ENCODE data around the gene MDFIC. TPM values are rescaled to one million over a fixed set of nuclear protein-coding genes. Genes with fewer than 3 reads are reported as not detected.
A peak's percentile ranks its signal among the peaks of the same experiment; 100 is the strongest.

The MDFIC gene
- polyA plus RNA-seq, 1 of the 3 experiments (the other 2 are of a cell fraction): 2.8 TPM

GRCh38 chr7:114922652-114923402, 933 bp downstream of the MDFIC start:
- ChIA-PET CTCF (interaction anchor here (0.9 to 1.2 kb wide), 2 partner anchors 10 to 25 kb away, joined by 3 read pairs; no protein-coding TSS in a partner anchor), POLR2A (no interaction called here)
- peaks cover 24% of the 10 kb centered on the region; the same call in 1 of the 2 replicates for H3K27me3 ChIP-seq (ENCODE audit: insufficient read depth)
- no peaks in the 10 kb centered on the region; a peak in 1 of 4 replicates for H3K4me1 ChIP-seq (ENCODE audit: control insufficient read depth in 1 of 2, insufficient read depth in 2 of 2, low read depth in 1 of 2, low read length in 1 of 2)
- H3K36me3 ChIP-seq (replicated peaks in 1 of 2; ENCODE audit: control insufficient read depth in 1 of 2, insufficient read depth in 2 of 2, low read length in 1 of 2): no peaks in the 10 kb centered on the region
- no peaks in the 10 kb centered on the region for H3K9me2 ChIP-seq
- H3K27ac ChIP-seq (ENCODE audit: low read depth in 2 of 2, low read length in 1 of 2): no peak overlapping the region
- peak overlapping the region; percentile 83 for H3K4me2 ChIP-seq
- H3K4me3 ChIP-seq (ENCODE audit: low read depth in 2 of 2, low read length in 1 of 2): peak overlapping the region; percentile 41 to 65
- TF ChIP-seq RAD21 (IDR thresholded peaks at IDR 0.05; ENCODE audit: low read length) (no peak), NFIC (IDR thresholded peaks at IDR 0.05; ENCODE audit: borderline replicate concordance) (no peak), MAX (IDR thresholded peaks at IDR 0.05; ENCODE audit: low read depth) (no peak), CTCF (IDR thresholded peaks at IDR 0.05) (no peak), TEAD4 (IDR thresholded peaks at IDR 0.05; ENCODE audit: borderline replicate concordance, insufficient read depth) (no peak), SMC3 (IDR thresholded peaks at IDR 0.05; ENCODE audit: low read depth, low read length) (no peak), GATA2 (CRISPR knock-in tag; IDR thresholded peaks at IDR 0.05) (no peak), SIN3A (IDR thresholded peaks at IDR 0.05; ENCODE audit: borderline replicate concordance, low read depth, low read length) (no peak), EZH2phosphoT487 (IDR thresholded peaks at IDR 0.05; ENCODE audit: borderline replicate concordance, low read depth) (no peak), PBX3 (IDR thresholded peaks at IDR 0.05) (no peak), IRF3 (IDR thresholded peaks at IDR 0.05; ENCODE audit: low read depth, low read length) (no peak), CHD2 (IDR thresholded peaks at IDR 0.05; ENCODE audit: low read length, partially characterized antibody) (no peak)
- no peaks in the 10 kb centered on the region for H4K20me1 ChIP-seq (ENCODE audit: insufficient read depth)
- H3K9ac ChIP-seq: peak overlapping the region; percentile 32; the same call in 1 of the 2 replicates
- WGBS (ENCODE audit: low lambda C conversion rate): 9% methylated on average over 32 of the region's 51 CpGs
- DNase-seq: peak; percentile 53
- H3K9me3 ChIP-seq: no peaks in the 10 kb centered on the region
- H3K79me2 ChIP-seq (ENCODE audit: insufficient read depth): no peaks in the 10 kb centered on the region
- H2AFZ ChIP-seq (ENCODE audit: low read depth): peak overlapping the region; percentile 91; the same call in 1 of the 2 replicates
- H3F3A ChIP-seq (replicated peaks; ENCODE audit: insufficient read depth): no peaks in the 10 kb centered on the region
